GM12874 (cell line): ENCODE results near the gene GALNS.

Source experiments
- TF ChIP-seq, protein P1 (sequence below): IDR thresholded peaks from 2 replicates; pipeline ENCODE4 v1.5.1; 2011; ENCODE audit warnings: low read depth, mild to moderate bottlenecking, control low read depth, low read length, moderate library complexity; ENCODE audit not compliant: insufficient read depth

Gene GALNS

DNA sequence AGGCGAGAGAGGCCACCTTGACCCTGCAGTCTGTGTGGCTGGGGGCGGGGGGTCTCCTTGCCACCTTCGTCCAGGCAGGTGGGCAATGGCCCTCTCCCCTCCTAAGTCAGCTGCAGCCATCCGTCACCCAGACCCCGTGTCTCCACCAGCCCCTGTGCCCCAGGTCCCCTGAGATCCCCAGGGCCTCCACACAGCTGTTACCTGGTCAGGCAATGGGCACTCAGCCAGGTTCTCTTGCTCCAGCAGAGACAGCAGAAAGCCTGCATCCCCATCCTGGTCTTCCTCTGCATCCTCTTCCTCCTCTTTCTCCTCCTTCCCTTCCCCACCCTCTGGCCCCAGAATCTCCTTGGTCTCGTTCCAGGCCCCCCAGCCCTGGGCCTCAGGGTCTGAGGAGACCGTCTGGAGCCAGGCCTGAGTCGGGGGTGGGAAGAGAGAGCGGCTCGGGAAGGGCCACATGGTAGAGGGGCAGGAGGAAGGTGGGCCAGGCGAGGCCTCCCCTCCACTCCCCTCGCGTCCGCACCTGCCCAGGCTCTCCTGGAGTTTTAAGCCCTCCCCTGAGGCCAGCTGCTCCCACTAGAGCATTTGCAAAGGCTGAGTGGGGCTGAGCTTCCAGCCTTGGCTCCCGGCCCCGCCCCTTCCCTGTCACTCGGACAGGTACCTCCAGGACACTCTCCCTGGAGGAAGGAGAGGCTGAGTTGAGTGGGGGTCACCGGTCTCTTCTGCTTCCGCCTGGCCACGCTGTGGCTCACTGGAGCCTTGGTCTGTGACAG is 9.6 kb upstream of the GALNS start, which contains the start of gene PABPN1L:
Gene PABPN1L (minus strand): TSS at position 510 of the 770 bp plus-strand sequence. CDS start 54 bp downstream, at position 456.
- TF ChIP-seq, protein P1, sequence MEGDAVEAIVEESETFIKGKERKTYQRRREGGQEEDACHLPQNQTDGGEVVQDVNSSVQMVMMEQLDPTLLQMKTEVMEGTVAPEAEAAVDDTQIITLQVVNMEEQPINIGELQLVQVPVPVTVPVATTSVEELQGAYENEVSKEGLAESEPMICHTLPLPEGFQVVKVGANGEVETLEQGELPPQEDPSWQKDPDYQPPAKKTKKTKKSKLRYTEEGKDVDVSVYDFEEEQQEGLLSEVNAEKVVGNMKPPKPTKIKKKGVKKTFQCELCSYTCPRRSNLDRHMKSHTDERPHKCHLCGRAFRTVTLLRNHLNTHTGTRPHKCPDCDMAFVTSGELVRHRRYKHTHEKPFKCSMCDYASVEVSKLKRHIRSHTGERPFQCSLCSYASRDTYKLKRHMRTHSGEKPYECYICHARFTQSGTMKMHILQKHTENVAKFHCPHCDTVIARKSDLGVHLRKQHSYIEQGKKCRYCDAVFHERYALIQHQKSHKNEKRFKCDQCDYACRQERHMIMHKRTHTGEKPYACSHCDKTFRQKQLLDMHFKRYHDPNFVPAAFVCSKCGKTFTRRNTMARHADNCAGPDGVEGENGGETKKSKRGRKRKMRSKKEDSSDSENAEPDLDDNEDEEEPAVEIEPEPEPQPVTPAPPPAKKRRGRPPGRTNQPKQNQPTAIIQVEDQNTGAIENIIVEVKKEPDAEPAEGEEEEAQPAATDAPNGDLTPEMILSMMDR: no peak

DNA sequence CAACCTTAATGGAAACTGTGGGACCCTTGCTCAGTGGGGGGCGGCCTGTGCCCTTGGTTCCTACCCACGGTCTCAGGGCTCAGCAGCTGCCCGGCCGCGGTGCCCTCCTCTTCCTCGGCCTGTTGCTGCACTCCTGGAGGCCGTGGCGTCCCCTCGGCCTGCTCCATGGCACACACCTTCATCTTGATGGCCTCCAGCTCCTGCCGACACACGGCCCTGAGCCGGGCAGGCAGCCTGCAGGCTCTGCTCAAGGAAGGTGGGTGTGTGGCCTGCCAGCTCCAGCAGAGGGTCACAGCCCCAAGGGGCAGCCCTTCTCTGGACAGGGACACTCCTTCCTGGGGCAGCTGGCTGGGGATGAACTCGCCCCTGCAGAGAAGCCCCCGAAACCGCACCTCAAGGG is 9.0 kb upstream of the GALNS start:
- TF ChIP-seq, protein P1: no peak

DNA sequence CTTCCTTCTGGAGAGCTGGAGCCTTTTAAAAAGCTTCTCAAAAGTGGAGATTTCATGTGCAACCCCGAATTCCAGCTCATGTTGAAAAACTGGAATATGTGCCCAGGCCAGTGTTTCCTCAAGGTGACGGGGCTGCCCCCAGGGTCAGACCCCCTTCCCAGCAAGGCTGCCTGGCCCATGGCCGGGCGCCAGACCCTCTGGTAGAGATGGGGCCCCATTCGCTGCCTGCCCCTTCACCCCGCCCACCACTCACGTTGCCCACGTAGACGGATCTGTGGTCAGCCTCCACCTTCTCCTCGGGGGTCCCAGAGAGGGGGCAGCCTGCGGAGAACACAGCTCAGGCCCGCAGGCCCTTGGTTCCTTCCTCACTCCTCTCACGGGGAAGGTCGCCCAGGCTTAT is 8.6 kb upstream of the GALNS start:
- TF ChIP-seq, protein P1: no peak

DNA sequence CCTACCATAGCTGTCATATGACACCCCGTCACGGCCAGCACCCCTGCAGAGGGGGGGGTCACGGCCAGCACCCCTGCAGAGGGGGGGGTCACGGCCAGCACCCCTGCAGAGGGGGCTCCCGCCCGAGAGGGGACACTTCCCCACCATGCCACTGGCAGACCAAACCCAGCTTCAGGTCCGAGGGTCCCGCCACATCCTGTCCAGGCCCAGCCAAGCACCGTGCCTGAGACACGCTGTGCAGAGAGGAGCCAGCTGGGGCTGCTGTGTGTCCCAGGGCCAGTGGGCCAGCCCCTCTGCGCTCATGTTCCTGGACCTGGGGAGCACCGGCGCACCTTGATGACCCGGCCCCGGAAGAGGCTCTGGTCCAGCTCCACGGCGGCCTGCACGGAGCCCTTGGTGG is 7.8 kb upstream of the GALNS start:
- TF ChIP-seq, protein P1: no peak

DNA sequence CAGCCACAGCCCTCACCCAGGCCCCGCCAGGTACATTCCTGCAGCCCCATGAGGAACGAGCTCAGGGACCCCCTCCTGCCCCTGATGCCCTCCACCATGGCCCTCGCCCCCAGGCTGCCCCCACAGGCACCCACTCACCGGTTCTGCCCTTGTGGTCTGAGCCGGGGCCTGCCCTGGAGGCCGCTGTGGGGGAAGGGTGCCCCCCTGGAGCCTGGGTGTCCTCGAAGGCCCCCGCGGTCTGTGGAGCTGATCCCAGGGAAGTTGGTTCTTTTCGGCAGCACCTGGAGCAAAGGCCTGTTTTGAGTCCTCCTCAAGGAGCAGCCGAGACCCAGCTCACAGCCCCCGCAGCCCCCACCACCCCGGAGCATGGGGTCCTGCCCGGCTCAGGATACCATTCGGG is 7.4 kb upstream of the GALNS start:
- TF ChIP-seq, protein P1: no peak

DNA sequence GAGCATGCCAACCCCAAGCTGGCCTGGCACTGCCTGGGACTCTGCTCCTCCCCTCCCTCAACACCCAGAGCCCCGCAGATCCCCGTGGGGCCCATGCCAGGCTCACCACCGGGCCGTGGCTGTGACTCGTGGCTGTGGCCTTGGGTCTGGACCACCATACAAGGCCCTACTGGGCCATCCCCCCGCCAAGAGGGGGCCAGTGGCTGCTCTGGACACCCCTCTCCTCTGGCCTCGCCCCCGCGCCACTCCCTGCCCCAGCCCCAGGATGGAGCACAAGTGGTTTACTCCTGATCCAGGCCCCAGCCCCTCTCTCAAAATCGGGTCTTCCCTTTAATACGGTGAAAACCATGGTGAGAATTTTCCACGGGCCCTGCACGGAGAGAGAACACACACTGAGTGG is 6.7 kb upstream of the GALNS start:
- TF ChIP-seq, protein P1: no peak

DNA sequence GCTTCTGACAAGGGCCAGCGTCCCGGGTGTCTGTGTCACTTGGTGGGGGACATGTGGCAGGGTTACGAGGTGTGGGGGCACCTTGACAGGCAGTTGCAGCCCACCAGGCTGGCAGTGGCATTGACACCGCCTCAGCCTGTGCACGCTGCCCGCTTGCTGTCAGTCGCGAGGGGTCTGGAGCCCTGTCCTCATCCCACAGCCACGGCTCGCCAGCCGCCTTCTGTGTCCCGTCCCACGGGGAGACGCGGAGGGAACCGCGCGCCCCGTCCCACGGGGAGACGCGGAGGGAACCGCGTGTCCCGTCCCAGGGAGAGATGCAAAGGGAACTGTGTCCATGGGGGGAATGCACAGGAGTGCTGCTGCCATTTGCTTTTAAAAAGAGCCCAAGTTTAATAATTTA is 6.2 kb upstream of the GALNS start:
- TF ChIP-seq, protein P1: no peak
